Measurements from ENCODE around the gene GP1BA.
A peak's percentile ranks its signal among the peaks of the same experiment; 100 is the strongest.

The GP1BA gene

DNA sequence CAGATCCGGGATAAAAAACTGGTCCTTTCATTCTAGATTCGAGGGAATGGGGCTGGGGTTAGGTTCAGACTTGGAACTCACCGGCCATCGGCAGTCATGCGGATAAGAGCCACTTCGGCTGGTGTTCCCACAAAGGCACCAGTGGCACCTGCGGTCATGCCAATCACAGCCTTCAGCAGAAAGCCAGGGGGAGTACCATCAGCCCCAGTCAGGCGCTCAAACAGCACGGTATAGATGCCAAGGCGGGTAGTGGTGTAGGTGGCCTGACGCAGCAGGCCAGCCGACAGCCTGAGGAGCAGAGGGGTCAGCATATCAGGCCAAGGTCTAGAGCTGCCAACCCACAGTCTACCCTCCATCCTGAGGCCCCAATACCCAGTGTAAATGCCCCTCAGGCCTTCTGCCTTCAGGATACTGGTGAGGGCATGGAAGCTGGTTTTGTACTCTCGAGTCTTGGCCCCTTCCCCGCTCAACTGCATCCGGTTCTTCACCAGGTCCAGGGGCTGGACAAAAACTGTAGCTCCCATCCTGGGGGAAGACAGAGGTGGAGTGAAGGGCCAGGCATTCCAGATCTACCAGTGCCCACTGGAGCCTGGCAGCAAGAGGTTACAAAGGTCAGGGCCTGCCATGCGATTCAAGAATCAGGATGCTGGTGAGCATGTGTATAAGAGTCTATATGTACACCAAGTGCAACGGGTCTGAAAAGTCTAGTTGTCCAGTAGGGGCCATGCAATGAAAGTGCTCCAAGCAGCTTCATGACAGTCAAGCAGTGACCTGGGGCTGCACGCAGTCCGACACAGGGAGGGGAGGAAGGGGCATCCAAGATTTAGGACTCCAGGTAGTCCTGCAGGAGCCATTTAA, 6.8 kb downstream of the GP1BA start:
- no peak for DNase-seq

DNA sequence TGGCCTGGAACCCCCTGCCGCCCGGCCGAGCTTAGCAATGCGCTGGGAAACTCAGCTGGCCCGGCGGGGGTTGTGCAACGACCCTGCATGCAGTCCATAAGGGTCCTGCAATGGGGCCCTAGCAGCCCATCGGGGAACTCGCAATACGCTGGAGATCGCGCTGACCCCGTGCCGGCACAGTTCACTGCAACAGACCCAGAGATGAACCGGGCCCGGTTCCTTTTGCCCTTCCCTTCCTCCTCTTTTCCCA, 7.4 kb downstream of the GP1BA start:
- DNase-seq = no peak

DNA sequence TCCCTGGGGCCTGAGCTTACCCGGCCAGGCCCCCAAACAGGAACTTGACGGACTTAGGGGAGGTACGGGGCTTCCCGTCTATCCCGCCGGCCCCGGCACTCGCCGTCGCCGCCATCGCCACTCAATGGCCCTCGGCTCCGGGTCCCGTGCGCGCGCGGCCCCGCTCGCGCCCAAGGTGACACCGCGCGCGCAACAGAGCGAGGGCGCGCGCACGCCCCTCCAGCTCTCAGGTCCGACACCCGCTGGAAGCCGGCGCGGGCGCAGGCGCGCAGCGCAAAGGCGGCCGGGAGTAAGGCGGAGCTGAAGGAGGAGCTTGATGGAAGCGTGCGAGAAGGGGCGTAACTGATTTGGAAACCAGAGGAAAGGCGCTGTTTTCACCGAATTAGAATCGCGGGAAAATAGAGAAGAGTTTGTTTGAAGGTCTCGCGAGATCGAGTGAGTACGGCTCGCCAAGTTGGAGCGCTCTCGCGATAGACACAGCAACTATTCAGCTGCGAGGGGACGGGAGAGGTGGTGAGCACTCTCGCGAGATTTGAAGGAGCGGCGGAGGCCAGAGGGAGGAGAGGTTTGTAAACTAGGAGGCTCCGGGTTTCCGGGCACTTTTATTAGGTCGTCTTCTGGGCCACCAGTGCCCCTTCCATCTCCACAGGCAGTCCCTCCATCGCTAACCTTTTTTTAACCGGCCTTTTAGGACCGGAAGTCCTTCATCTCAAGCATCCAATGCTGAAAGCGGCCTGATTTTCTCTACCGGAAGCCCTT, 7.9 kb downstream of the GP1BA start, which contains the start of the genes RNF167 and SLC25A11:
RNF167 (plus strand) TSS at position 473 of the 759 bp plus-strand sequence. CDS start 642 bp downstream, outside the sequence.
SLC25A11 (minus strand) TSS at position 251 of the 759 bp plus-strand sequence; CDS start at position 115, 136 bp downstream.
- DNase-seq = peak; percentile 81

DNA sequence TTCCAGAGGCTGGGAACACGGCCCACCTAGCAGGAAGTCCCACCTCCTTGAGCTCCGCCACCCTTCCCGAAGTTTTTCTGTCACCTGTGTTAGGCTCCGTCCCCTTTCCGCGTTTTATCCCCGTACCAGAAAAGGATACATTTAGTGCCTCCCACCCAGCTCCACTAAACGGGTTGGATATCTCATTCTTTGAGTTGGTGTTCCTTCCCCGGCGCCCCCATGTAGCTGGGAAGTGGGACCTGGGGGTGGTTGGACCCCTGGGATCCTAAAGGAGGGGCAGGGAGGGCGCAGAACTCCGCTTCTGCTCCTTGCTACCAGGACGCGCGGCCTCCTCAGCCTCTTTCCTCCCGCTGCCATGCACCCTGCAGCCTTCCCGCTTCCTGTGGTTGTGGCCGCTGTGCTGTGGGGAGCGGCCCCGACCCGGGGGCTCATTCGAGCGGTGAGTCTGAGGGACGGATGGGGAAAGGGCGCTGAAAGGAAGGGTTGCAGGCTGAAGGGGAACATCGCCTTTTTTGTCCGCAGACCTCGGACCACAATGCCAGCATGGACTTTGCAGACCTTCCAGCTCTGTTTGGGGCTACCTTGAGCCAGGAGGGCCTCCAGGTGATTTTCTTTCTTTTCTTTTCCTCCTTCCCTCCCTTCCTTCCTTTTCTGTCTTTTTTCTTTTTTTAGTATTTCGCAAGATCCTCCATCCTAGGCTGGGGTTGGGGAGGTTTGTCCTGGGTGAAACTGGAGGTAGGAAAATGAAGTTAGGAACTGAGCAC, 8.7 kb downstream of the GP1BA start:
- DNase-seq = peak; percentile 34

DNA sequence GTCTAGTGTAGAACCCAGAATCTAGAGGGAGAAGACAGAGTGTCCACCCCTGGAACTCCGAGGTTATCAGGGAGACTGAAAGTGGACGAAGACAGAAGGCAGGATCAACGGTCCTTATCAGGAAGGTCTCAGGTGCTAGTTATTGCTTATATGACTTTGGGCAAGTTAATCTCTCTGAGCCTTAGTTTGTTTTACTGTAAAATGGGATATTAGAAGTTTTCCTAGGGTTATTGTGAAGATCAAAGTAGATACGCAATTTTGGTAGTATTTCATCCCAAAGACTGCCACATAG, 9.2 kb downstream of the GP1BA start:
- DNase-seq = no peak

DNA sequence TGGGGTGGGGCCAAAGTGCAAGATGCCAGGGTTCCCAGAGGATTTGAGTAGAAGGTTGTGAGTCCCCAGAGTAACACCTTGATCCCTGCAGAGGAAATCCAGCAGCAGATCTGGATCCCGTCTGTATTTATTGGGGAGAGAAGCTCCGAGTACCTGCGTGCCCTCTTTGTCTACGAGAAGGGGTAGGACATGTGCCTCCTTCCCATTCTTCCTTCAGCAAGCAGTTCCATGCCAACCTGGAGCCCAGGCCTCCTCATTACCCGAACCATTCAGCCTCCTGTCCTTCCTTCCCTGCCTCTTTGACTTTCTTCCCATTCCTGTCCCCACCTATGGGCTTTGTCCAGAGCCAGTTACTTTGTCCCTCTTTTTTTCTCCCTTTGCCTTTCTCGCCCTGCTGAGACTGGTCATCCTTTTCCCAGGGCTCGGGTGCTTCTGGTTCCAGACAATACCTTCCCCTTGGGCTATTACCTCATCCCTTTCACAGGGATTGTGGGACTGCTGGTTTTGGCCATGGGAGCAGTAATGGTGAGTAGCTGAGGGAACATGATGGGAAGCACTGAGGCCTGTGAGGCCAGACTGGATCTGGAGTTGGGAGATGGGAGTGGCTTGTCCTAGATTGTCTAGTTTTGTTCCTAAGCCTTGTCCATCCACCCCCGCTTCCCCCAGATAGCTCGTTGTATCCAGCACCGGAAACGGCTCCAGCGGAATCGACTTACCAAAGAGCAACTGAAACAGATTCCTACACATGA, 10.9 kb downstream of the GP1BA start:
- no peak for DNase-seq

DNA sequence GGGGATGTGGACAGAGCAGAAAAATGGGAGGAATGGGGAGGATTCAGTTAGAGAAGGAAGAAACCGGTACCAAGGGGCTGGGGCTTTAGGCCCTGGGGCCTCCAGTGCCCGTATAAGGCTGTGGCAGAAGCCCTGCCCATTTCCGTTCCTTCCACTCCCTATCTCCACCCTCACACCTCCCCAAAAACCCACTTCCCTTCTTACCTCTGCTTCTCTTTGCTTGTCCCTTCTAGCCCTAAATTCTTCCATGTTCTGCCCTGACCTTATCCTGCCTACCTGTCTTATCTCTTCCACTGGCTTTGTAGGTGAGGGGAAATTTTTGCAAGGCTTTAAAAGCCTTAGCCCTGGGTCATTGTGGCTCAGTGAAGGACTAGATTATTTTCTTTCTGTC, 12.1 kb downstream of the GP1BA start:
- DNase-seq = no peak

DNA sequence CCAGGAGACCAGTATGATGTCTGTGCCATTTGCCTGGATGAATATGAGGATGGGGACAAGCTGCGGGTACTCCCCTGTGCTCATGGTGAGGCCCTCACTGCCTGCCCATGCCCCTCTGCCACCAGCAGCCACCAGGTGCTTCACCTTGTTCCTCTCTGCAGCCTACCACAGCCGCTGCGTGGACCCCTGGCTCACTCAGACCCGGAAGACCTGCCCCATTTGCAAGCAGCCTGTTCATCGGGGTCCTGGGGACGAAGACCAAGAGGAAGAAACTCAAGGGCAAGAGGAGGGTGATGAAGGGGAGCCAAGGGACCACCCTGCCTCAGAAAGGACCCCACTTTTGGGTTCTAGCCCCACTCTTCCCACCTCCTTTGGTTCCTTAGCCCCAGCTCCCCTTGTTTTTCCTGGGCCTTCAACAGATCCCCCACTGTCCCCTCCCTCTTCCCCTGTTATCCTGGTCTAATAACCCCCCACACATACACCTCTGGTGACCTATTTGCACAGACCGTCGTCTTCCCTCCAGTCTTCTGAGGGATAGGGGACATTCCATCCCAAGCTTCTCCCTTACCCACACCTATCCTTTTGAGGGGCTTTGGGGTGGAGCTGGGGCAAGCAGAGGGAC, 12.6 kb downstream of the GP1BA start:
- no peak for DNase-seq

DNA sequence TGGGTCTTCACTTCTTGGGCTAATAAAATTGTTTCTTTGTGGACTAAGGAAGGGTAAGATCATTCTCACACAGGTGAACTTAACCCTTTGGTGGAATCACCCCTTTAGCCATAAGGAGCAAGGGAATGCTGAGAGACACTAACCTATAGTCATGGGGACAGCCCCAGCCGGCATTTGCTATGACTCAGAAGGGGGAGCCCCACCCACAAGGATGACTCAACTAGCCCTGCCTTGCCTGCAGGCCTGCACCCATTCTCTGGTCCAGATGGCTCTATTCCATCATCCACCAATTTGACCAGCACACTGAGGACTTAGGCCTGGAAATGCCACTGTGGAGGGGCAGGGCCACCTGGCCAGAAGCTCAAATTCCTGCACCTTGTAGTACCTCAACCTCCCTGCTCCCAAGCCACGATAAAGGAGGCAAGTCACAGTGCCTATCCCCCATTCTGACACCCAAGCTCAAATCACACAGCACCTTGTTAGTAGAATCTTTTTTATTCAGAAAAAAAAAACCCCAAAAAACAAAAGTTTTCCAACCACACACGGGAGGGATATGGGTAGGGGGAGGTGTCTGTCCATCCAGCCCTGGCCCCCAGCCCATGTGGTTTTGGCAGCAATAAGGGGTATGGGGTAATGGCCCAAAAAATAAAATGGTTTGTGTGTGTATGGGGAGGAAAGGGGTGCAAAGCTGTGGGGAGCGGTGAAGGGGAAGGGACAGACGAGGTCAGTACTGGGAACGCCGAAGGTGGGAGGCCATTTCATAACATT, 13.3 kb downstream of the GP1BA start:
- DNase-seq = no peak

DNA sequence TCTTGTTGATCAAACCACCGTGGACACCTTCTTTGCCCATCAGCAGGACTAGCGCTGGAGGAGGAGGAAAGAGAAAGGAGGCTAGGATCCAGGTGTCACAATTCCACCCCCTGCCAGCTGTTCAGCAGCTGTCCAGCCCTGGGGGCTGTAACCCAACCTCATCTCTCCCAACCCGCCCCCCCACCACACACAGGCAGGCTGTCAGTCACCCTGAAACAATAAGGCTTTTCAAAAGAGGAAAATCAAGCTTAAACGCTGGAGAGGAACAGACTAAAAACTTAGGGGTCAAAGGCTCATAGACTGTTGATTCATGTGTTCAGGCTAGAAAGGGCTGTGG, 13.8 kb downstream of the GP1BA start:
- DNase-seq = no peak

DNA sequence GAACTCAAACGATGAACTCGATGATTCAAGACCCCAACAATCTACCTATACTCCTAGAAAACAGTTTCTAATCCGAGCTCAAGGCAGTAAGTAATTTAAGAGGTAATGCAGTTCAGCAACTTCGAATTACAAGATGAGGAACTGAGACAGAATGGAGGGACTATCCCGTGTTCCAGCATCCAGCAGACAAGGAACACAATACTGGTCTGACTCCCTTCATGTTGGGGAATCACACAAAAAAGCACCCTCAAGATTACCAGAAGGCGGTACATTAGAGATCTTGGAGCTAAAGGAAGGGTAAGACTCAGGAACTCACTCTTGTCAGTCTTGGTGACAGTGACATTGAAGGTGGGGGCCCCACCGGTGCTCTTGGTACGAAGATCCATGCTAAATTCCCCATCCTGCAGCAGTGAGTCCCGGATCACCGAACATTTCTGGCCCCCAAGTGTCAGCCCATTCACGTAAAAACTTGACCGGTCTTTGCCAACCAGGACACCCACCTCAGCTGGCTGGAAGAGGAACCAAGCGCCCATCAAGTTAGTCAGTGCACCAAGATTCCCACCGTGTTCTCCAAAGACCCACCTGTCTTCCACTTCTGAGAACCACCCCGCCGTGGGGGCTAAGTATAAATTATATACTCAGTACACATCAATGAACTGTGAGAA, 14.4 kb downstream of the GP1BA start:
- no peak for DNase-seq

DNA sequence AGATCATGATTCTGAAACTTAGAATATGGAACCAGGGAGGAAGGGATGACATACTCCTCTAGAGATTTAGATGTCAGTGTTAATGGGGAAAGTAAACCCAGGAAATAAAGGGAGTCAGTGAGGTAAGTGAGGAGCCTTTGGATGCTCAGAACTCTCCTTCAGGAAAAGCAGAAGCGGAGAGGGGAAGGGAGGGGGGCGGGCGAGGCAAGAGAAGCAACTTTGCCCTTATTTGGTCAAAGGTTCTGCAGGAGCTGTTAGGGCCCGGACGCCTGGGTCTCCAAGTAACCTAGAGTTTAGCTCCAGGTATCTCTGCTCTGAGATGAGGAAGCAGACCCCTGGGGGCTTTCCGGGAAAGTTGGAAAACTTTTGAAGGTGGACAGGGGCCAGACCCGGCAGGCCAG, 14.9 kb downstream of the GP1BA start:
- DNase-seq = no peak

DNA sequence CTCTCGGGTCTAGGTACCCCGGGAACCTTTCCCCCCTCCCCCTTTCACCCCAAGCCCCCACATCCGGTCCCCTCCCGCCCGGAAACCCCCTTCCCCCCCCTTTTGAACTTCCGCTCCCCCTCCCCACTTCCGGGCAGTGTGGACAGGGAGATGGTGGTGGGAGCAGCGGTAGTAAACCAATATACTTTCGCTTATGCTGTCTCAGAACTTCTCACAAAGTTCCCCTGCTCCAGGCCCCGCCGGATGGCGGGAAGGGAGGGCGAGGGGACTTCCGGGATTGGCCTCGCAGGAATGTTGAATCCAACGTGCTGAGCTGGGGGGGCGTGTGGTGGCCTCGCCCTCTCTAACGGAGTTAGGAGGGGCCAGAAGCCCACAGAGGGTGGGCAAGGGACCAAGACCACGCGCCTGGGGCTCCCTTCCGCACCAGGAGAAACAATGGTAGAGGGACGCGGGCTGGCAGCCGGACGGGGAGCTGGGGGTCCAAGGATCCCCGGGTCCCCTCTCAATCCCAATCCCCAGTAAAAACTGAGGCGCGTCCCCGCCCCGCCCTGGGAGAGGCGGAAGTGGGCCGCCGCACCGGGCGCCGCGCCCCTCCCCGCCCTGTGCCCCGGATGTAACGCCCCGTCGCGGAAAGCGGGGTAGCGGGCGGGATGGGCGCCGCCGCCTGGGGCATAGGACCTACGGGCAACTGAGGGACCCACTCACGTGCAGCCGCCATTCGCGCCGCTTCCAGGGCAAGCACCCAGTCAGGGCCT, 15.5 kb downstream of the GP1BA start:
- no peak for DNase-seq

DNA sequence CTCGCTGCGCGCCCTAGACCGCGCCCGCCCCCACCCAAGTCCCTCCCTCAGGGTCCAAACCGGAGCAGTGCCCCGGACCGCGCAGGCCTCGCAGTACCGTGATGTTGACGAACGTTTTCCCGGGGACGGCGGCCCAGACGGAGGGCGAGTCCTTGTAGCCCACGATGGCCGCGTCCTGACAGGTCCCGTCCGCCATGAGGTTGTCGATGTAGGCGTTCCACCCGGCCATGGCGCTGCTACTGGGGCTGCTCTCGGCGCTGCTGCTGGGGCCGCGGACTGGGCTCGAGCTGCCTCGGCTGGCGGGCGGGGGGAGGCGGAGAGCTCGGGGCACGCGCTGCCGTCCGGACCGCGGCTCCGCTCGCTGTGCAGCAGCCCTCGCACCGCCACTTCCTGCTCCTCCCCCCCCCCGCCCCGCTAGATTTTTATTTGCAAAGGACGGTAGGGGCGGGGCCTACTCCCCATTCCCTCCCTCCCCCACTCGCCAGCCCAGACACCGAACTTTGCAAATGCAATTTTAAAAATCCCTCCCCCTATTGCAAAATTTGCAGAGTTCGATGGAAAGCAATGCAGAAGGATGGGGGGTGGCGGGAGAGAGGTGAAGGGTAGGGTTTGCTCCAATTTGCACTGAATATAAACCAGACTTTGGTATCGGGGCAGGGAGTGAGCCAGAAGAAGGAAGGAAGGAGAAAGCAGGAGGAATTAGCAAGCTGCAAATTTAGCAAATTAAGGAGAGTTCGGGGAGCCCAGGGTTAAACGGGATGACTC, 16.3 kb downstream of the GP1BA start, which contains the start of gene PFN1:
PFN1 (minus strand) TSS at position 365 of the 765 bp plus-strand sequence; CDS start at position 229, 136 bp downstream.
- peak; percentile 58 for DNase-seq

DNA sequence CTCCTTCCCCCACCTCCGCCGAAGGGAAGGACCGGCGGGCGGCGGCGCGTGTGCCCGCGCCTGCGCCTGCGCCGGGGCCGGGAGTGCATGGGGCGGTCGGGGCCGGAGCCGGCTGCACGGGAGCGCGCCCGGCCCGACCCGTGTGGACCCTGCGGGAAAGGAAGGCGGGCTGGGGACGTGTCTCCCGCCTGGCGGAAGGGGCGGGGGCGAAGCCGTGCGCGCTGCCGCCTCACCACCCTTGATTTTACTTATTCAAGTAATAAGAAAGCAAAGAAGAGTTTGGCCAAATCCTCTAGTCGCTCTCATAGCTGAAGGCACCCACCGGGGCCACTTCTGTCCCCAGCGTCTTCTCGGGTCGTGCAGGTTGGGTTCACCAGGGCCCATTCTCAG, 16.8 kb downstream of the GP1BA start:
- DNase-seq = no peak

DNA sequence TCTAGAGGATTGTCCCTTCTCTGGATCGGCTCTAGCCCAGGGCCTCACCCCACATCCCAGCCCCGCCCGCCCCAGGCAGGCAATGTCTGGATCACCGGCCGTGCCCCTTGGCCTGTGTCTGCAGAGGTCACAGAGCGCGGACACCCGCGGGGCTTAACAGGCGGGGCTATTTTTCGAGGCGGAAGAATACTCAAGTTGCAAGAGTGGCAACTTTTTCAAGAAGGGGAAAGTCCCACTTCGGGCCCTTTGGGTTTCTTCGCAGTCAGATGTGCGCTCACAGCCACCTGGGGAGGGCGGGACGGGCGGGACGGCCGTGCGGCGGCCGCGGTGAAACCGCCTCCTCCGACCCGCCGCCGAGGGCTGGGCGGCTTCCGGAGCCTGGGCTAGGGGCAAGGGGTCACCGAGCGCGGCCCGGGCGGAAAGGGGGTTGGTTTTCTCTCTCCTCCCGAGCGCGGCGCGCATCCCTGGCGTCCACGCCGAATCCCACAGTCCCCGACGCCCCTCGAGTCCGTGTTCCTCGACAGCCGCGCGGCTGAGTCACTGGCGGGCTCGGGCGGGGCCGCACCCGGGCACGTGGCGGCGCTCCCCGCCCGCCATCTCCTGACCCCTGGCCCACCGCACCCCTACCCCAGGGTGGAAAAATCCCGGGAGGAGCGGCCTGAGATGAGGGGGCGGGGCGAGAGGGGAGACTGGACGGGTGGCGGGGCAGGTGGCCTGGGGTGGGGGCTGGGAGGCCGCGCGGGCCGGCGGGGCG, 17.4 kb downstream of the GP1BA start:
- peak; percentile 20 for DNase-seq

DNA sequence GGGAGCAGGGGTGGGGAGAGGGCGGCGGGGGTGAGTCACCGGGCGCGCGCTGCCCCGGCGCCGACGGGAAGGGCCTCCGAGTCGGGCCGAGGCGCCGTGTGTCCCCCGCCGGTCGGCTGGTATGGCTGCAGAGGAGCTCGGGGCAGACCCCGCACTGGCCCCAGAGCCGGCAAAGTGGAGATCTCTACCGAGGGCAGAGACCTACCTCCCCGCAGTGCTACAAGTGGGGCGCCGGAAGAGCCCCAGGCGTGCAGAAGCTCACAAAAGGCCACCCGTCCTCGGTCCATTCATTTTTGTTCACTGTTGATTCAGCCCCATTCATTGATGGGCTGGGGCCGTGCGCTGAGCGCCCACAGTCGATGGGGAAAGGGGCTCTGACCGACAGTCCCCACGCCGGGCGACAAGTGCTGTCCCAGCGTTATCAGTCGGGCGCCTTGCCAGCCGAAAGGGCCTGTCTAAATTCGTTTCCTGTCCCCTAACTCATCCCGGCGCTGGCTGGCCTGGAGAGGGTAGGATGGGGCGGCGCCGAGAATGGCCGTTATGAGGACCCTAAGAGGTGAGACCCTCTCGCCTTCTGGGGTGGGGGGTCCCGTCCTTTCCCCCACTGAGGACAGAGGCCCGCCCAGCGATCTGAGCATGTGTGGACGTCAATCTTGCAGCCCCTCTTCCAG, 18.1 kb downstream of the GP1BA start:
- no peak for DNase-seq

DNA sequence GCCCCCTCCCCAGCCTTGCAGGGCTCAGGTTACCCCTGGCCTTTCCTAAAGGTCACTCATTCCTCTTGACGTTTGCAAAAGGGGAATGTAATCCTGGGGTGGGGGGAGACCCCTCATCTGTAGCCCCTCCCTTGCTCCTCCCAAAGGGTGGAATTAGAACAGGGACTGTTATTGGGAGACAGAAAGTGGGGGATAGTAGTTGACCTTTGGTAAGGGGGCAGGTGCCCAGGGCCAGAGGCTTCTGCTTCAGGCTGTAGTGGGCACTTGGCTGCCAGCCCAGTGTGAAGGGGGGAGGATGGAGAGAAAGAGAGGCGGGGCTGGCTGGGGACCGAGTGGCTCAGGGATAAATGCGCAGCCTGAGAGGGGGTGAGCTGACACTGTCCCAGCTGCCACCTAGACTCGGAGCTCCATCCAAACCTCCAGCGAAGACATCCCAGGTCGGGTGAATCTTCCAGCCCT, 18.7 kb downstream of the GP1BA start, which contains the start of gene ENO3:
ENO3 (plus strand) TSS at position 374 of the 459 bp plus-strand sequence. CDS start 711 bp downstream, outside the sequence.
- DNase-seq = no peak
